HG03175 (cell line): ENCODE measurements around the gene FGF12.

Experiments
- ATAC-seq: cut with Tn5 transposase; IDR thresholded peaks from one replicate; pipeline ENCODE4 v1.9.1; 2021; ENCODE audit warnings: mild to moderate bottlenecking, moderate library complexity; ENCODE audit not compliant: unreplicated experiment

The FGF12 gene

GRCh38 chr3:192364316-192364715 is 363.0 kb downstream of the FGF12 start:
- no peak for ATAC-seq

GRCh38 chr3:192354687-192355086 is 372.7 kb downstream of the FGF12 start:
- no peak for ATAC-seq

- ATAC-seq: no peak
Measured at GRCh38 chr3:192352142-192352541, 375.2 kb downstream of the FGF12 start.

GRCh38 chr3:192351441-192351840 is 375.9 kb downstream of the FGF12 start:
- ATAC-seq: no peak

- ATAC-seq: no peak
Measured at GRCh38 chr3:192340031-192340430, 387.3 kb downstream of the FGF12 start.

GRCh38 chr3:192339214-192339613 is 388.1 kb downstream of the FGF12 start:
- ATAC-seq: no peak

GRCh38 chr3:192336286-192336685 is 391.1 kb downstream of the FGF12 start:
- ATAC-seq: no peak

GRCh38 chr3:192332386-192333291 is 394.7 kb downstream of the FGF12 start:
- no peak for ATAC-seq

GRCh38 chr3:192331749-192332385 is 395.5 kb downstream of the FGF12 start:
- no peak for ATAC-seq

- ATAC-seq: no peak
Measured at GRCh38 chr3:192326656-192327055, 400.7 kb downstream of the FGF12 start.

- ATAC-seq: no peak
Measured at GRCh38 chr3:192317564-192317963, 409.8 kb downstream of the FGF12 start.

GRCh38 chr3:192313605-192314004 is 413.7 kb downstream of the FGF12 start:
- no peak for ATAC-seq

GRCh38 chr3:192307631-192308030 is 419.7 kb downstream of the FGF12 start:
- no peak for ATAC-seq

GRCh38 chr3:192303235-192303634 is 424.1 kb downstream of the FGF12 start:
- no peak for ATAC-seq

GRCh38 chr3:192302721-192303120 is 424.6 kb downstream of the FGF12 start:
- ATAC-seq: no peak

- ATAC-seq: no peak
Measured at GRCh38 chr3:192299921-192300320, 427.4 kb downstream of the FGF12 start.

- no peak for ATAC-seq
Measured at GRCh38 chr3:192296845-192297244, 430.5 kb downstream of the FGF12 start.

GRCh38 chr3:192284443-192285072 is 442.8 kb downstream of the FGF12 start:
- ATAC-seq: no peak

- no peak for ATAC-seq
Measured at GRCh38 chr3:192281207-192281880, 446.0 kb downstream of the FGF12 start.

- ATAC-seq: no peak
Measured at GRCh38 chr3:192279664-192280063, 447.7 kb downstream of the FGF12 start.

GRCh38 chr3:192277477-192277876 is 449.9 kb downstream of the FGF12 start:
- ATAC-seq: no peak
